NCI-H2196 (cell line): ENCODE measurements around the gene MICAL2.

Experiments
- DNase-seq: peaks from one replicate; lab custom pipeline; 2025; ENCODE audit not compliant: unreplicated experiment; lab: John Stamatoyannopoulos, UW

Gene MICAL2

GRCh38 chr11:12293486-12293885, 183.1 kb downstream of the MICAL2 start:
- DNase-seq: no peak

GRCh38 chr11:12294613-12295012, 184.2 kb downstream of the MICAL2 start:
- no peak for DNase-seq

- DNase-seq: no peak
Measured at GRCh38 chr11:12295943-12296342, 185.6 kb downstream of the MICAL2 start.

- DNase-seq: no peak
Measured at GRCh38 chr11:12298610-12299009, 188.2 kb downstream of the MICAL2 start.

- no peak for DNase-seq
Measured at GRCh38 chr11:12301379-12301778, 191.0 kb downstream of the MICAL2 start.

- no peak for DNase-seq
Measured at GRCh38 chr11:12303421-12304149, 193.2 kb downstream of the MICAL2 start.

- no peak for DNase-seq
Measured at GRCh38 chr11:12306830-12307229, 196.4 kb downstream of the MICAL2 start.

GRCh38 chr11:12312132-12312531, 201.7 kb downstream of the MICAL2 start:
- no peak for DNase-seq
